Pancreas (tissue), 10 donors: ENCODE data around the gene MAP2. TPM values are rescaled to one million over a fixed set of nuclear protein-coding genes. Genes with fewer than 3 reads are reported as not detected.
A peak's percentile ranks its signal among the peaks of the same experiment; 100 is the strongest.

ENCODE experiments used
- ATAC-seq, 4 donors: fragments of 200-7000 bp; cut with Tn5 transposase; one replicate each; pipeline versions ENCODE4 v1.8.0 to v1.9.1; 2020; ENCODE audit warnings: mild to moderate bottlenecking in 4 of 4, moderate library complexity in 4 of 4
- DNase-seq, 6 donors: peaks; one replicate each; pipeline ENCODE4 v3.0.0-alpha.2; 2020
- FAIRE-seq: peaks from 2 replicates; lab custom pipeline; 2012; peaks lifted over from hg19 to GRCh38; lab: Jason Lieb, UNC
- H3K27ac ChIP-seq, 4 donors: fragments of 200-600 bp; sonication (generic); 1 replicate in 3 of 4; 2 replicates in 1 of 4; pipeline versions ENCODE4 v1.5.0 to v1.8.0; 2020
- H3K27me3 ChIP-seq, 4 donors: fragments of 200-600 bp; one replicate each; pipeline ENCODE4 v1.8.0; 2021
- H3K36me3 ChIP-seq, 3 donors: fragments of 200-600 bp; sonication (generic) in 1 of 3; one replicate each; pipeline versions ENCODE4 v1.5.0 to v1.8.0; 2020 to 2021
- H3K4me1 ChIP-seq, 3 donors: fragments of 200-600 bp; one replicate each; pipeline ENCODE4 v1.8.0; 2021
- H3K4me3 ChIP-seq, 4 donors: fragments of 200-600 bp; sonication (generic) in 2 of 4; one replicate each; pipeline versions ENCODE4 v1.5.0 to v1.8.0; 2020 to 2021
- H3K9me3 ChIP-seq, 4 donors: fragments of 200-600 bp; one replicate each; pipeline ENCODE4 v1.8.0; 2021
- WGBS, 2 donors: extraction: QIAGEN DNeasy Blood & Tissue Kit; methylation state at CpG; one replicate each; pipeline ENCODE4 v1.1.7; 2013; 5-methylcytosine and 5-hydroxymethylcytosine counted together
- intact Hi-C, 3 donors: fragments of 100-400 bp; cut with DNase I; formaldehyde crosslinking; loops; one replicate each; pipeline versions ENCODE4 v1.11.1 to v1.14.2; 2022
- polyA plus RNA-seq, 2 donors: library from polyadenylated mRNA; stranded (reverse); fragments of 200-250 nt; gene quantifications; one replicate each; pipeline ENCODE4 v1.2.3, GENCODE V29; 2013
- total RNA-seq, 6 donors: library from RNA; stranded (reverse); fragmentation: NEBNext Ultra II Directional in 4 of 6; extraction: Animal tissue kit (Norgen Biotek cat#: 25700) in 4 of 6; gene quantifications; one replicate each; pipeline versions ENCODE4 v1.2.1 to v1.2.4, GENCODE V29; 2021 to 2023
- TF ChIP-seq, protein P1 (sequence below), 4 donors: fragments of 200-600 bp; sonication (generic) in 3 of 4; IDR thresholded peaks; one replicate each; pipeline versions ENCODE4 v1.5.0 to v1.8.0; 2021; ENCODE audit warnings: antibody characterized with exemption in 4 of 4
- donor health status: healthy with polysubstance abuse.
- donor health status: DM: no; HTN: no; CAD: no; lungs with moderate emphysema.
- donor health status: DM: no; HTN: no; CAD: no.
- donor health status: control.
- donor health status: control.
- donor health status: Bipolar disorder and iron deficiency.
- donor health status: DM: yes; HTN: yes; CAD: no.
- donor health status: DM: no; HTN: no; CAD: no.
- donor health status: DM: no; HTN: no; CAD: no.
- donor health status: DM: yes; HTN: yes; CAD: no.

Gene MAP2
- total and polyA plus RNA-seq, 8 donors, result 6.9 to 23.9 (median 11.2) TPM

DNA sequence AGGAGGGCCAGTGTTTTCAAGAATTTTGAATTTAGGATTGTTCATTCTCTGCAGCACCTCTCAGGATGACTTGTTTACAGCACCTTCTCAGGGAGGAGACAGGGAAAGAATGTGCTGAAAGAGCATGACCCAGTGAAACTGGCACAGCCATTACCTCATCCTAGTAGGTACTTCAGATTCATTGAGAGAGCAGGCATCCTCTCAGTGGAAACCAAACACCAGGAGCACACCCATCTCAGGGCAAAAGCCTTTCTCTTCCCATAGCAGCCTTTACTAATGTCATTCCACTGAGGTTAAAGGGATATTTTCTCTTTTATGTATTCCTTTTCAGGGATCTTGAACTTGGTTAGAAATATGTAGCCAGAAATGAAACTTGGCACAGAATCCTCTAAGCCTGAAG lies 2.6 kb downstream of the MAP2 start:
- FAIRE-seq (no peak), ATAC-seq (no peak), DNase-seq (no peak)
- Histone ChIP-seq H3K27me3 (no peaks in the 10 kb centered on the region), H3K4me3 (no peak overlapping the region), H3K9me3 (no peaks in the 10 kb centered on the region), H3K36me3 (no peaks in the 10 kb centered on the region), H3K27ac (peak overlapping the region in 2 of 4 donors; percentile 0 to 69), H3K4me1 (peaks cover 0 to 5% (median 4%) of the 10 kb centered on the region in 3 donors)
- TF ChIP-seq, protein P1, sequence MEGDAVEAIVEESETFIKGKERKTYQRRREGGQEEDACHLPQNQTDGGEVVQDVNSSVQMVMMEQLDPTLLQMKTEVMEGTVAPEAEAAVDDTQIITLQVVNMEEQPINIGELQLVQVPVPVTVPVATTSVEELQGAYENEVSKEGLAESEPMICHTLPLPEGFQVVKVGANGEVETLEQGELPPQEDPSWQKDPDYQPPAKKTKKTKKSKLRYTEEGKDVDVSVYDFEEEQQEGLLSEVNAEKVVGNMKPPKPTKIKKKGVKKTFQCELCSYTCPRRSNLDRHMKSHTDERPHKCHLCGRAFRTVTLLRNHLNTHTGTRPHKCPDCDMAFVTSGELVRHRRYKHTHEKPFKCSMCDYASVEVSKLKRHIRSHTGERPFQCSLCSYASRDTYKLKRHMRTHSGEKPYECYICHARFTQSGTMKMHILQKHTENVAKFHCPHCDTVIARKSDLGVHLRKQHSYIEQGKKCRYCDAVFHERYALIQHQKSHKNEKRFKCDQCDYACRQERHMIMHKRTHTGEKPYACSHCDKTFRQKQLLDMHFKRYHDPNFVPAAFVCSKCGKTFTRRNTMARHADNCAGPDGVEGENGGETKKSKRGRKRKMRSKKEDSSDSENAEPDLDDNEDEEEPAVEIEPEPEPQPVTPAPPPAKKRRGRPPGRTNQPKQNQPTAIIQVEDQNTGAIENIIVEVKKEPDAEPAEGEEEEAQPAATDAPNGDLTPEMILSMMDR (IDR thresholded peaks at IDR 0.05), result no peak
- intact Hi-C loops, result loop anchor here in 2 of 3 donors (10.0 kb wide), 1 partner anchor 128 kb away; no protein-coding TSS in a partner anchor

DNA sequence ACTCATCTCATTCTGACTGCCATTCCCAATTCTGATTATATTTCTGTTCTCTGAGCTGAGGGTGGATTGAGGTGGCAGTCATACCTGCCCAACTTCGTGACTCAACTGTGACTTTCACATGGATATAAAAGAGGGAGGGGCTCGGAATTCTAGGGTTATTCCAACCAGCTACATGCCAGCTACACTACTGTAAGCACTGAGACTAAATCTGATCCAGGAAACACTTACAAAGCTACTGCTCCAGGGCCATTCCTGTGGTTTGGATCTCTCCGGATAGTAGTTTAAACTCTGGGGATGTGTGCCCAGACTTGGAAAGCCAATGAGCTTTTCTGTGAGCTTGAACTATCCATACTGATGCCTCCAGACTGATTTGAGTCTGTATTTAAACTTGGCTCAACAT lies 7.9 kb downstream of the MAP2 start:
- no peaks in the 10 kb centered on the region for H3K4me1 ChIP-seq
- 75 to 76% methylated on average over 3 of the region's 3 CpGs for WGBS, 2 donors
- no peak for FAIRE-seq
- DNase-seq, result no peak
- no peaks in the 10 kb centered on the region for H3K36me3 ChIP-seq
- no peaks in the 10 kb centered on the region for H3K27me3 ChIP-seq
- intact Hi-C loops, result no loop called here
- no peak overlapping the region for H3K27ac ChIP-seq
- TF ChIP-seq, protein P1 (IDR thresholded peaks at IDR 0.05), result no peak
- no peaks in the 10 kb centered on the region for H3K9me3 ChIP-seq
- no peak overlapping the region for H3K4me3 ChIP-seq
- no peak for ATAC-seq

DNA sequence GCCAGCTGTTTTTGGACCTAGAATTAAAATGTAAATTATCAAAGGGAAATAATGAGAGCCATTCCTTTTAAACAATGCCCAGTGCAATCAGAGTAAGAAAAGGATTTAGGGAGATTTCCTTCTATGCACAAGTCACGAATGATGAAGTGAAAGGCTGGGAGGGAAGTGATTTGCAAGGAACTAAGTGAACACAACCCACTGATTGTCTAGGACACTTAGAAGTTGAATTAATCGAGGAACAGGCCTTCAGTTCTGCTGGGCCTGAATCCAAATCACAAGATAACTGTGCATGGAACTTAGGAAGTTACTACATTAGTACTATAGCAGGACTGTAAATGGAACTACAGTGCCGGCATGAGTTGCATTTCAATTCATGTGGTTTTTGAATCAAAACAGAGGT lies 17.7 kb downstream of the MAP2 start:
- H3K4me1 ChIP-seq, result no peaks in the 10 kb centered on the region
- no peak overlapping the region for H3K4me3 ChIP-seq
- DNase-seq, result no peak
- intact Hi-C loops, result no loop called here
- TF ChIP-seq, protein P1 (IDR thresholded peaks at IDR 0.05), result no peak
- FAIRE-seq, result no peak
- H3K9me3 ChIP-seq, result no peaks in the 10 kb centered on the region
- no peaks in the 10 kb centered on the region for H3K27me3 ChIP-seq
- H3K36me3 ChIP-seq, result no peaks in the 10 kb centered on the region
- ATAC-seq, result peak in 1 of 4 donors; percentile 60
- no peak overlapping the region for H3K27ac ChIP-seq
- WGBS, 2 donors, result 55 to 60% methylated on average over 3 of the region's 3 CpGs

DNA sequence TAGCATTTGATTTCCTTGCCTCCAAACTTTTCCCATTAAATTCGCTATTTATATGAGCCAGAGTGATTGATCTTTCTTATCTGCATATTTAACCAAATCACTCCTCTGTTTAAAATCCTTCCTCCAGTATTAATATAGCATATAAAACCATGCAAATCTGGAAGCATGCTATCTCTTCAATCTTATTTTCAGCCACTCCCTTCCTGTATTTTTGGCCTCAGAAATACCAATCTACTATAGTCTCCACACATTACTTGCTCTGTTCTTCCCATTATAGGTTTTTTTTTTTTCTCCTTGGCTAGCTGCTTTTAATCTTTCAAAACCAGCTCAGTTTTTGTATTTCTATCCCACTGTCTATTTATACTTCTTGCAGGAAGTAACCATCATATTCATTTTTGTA lies 19.1 kb downstream of the MAP2 start:
- intact Hi-C loops, result no loop called here
- Histone ChIP-seq H3K9me3 (no peaks in the 10 kb centered on the region), H3K27ac (no peak overlapping the region), H3K27me3 (no peaks in the 10 kb centered on the region), H3K4me3 (no peak overlapping the region), H3K4me1 (no peaks in the 10 kb centered on the region), H3K36me3 (no peaks in the 10 kb centered on the region)
- no peak for DNase-seq
- TF ChIP-seq, protein P1 (IDR thresholded peaks at IDR 0.05), result no peak
- 55 to 65% methylated on average over 1 of the region's 1 CpG for WGBS, 2 donors
- no peak for FAIRE-seq
- no peak for ATAC-seq

DNA sequence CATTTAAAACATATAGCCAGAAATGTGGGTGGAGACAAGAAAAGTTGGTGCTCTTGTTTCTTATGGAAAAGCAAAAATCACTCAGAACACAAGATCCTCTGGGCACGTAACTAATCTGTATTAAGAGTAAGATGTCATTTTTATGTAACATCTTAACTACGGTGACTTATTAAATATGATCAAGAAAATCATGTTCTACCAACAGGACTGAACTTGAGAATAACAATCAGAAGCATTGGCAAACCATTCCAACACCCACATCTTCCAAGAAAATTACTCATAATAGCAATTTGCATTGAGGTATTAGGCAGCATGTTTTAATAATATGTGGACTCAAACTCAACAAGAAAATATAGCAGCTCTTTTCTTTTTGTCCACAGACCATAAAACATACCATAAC lies 21.6 kb downstream of the MAP2 start:
- H3K27ac ChIP-seq, result no peak overlapping the region
- no peaks in the 10 kb centered on the region for H3K27me3 ChIP-seq
- intact Hi-C loops, result no loop called here
- ATAC-seq (no peak), DNase-seq (no peak), FAIRE-seq (no peak)
- TF ChIP-seq, protein P1 (IDR thresholded peaks at IDR 0.05), result no peak
- H3K9me3 ChIP-seq, result no peaks in the 10 kb centered on the region
- no peak overlapping the region for H3K4me3 ChIP-seq
- H3K4me1 ChIP-seq, result no peaks in the 10 kb centered on the region
- WGBS, 2 donors, result 85 to 93% methylated on average over 2 of the region's 2 CpGs
- H3K36me3 ChIP-seq, result no peaks in the 10 kb centered on the region
